Effector memory CD4-positive, alpha-beta T cell (primary cell): ENCODE data around the gene MLIP.

ENCODE experiments used
- DNase-seq, 3 donors: peaks; one replicate each; pipeline ENCODE4 v3.0.0-alpha.2; 2020
- H3K27ac ChIP-seq: 2 replicates; pipeline ENCODE4 v1.7.0; 2013; ENCODE audit warnings: mild to moderate bottlenecking, low read length, moderate library complexity; ENCODE audit not compliant: insufficient read depth, poor library complexity, severe bottlenecking
- H3K27me3 ChIP-seq: replicated peaks from 2 replicates; pipeline ENCODE4 v1.7.0; 2013; ENCODE audit warnings: mild to moderate bottlenecking, low read length; ENCODE audit not compliant: insufficient read depth, control insufficient read depth, poor library complexity, severe bottlenecking
- H3K36me3 ChIP-seq: 2 replicates; pipeline ENCODE4 v1.7.0; 2013; ENCODE audit warnings: mild to moderate bottlenecking, low read length, moderate library complexity; ENCODE audit not compliant: control insufficient read depth, insufficient read depth
- H3K4me1 ChIP-seq: 2 replicates; pipeline ENCODE4 v1.7.0; 2013; ENCODE audit warnings: low read length, mild to moderate bottlenecking; ENCODE audit not compliant: control insufficient read depth, insufficient read depth, poor library complexity, severe bottlenecking
- H3K4me3 ChIP-seq: 2 replicates; pipeline ENCODE4 v1.7.0; 2013; ENCODE audit warnings: low read length, low read depth, mild to moderate bottlenecking; ENCODE audit not compliant: insufficient read depth, poor library complexity, severe bottlenecking
- H3K9me3 ChIP-seq: 2 replicates; pipeline ENCODE4 v1.7.0; 2013; ENCODE audit warnings: mild to moderate bottlenecking, low read length, moderate library complexity; ENCODE audit not compliant: control insufficient read depth

MLIP gene

GRCh38 chr6:54284161-54284860 is 173.1 kb downstream of the MLIP start:
- Histone ChIP-seq H3K4me1 (no peaks in the 10 kb centered on the region), H3K9me3 (no peaks in the 10 kb centered on the region), H3K36me3 (no peaks in the 10 kb centered on the region), H3K27ac (no peak overlapping the region), H3K4me3 (no peak overlapping the region), H3K27me3 (no peaks in the 10 kb centered on the region)
- no peak for DNase-seq

GRCh38 chr6:54285595-54285994 is 174.4 kb downstream of the MLIP start:
- no peaks in the 10 kb centered on the region for H3K4me1 ChIP-seq
- no peak for DNase-seq
- H3K36me3 ChIP-seq: no peaks in the 10 kb centered on the region

GRCh38 chr6:54286141-54286540 is 174.9 kb downstream of the MLIP start:
- H3K4me3 ChIP-seq: no peak overlapping the region
- H3K9me3 ChIP-seq: no peaks in the 10 kb centered on the region
- no peaks in the 10 kb centered on the region for H3K27me3 ChIP-seq
- no peaks in the 10 kb centered on the region for H3K4me1 ChIP-seq
- H3K27ac ChIP-seq: no peak overlapping the region
- no peak for DNase-seq
- H3K36me3 ChIP-seq: no peaks in the 10 kb centered on the region

More at GRCh38 chr6:54285595-54285994, 174.4 kb downstream of the MLIP start:
- Histone ChIP-seq H3K9me3 (no peaks in the 10 kb centered on the region), H3K27me3 (no peaks in the 10 kb centered on the region), H3K4me3 (no peak overlapping the region), H3K27ac (no peak overlapping the region)

- Histone ChIP-seq H3K27ac (no peak overlapping the region), H3K4me1 (no peaks in the 10 kb centered on the region), H3K36me3 (no peaks in the 10 kb centered on the region), H3K4me3 (no peak overlapping the region), H3K9me3 (no peaks in the 10 kb centered on the region), H3K27me3 (no peaks in the 10 kb centered on the region)
- DNase-seq: no peak
These were observed 177.2 kb downstream of the MLIP start for GRCh38 chr6:54288474-54288873.

- Histone ChIP-seq H3K36me3 (no peaks in the 10 kb centered on the region), H3K9me3 (no peaks in the 10 kb centered on the region), H3K4me1 (no peaks in the 10 kb centered on the region), H3K27me3 (no peaks in the 10 kb centered on the region), H3K27ac (no peak overlapping the region), H3K4me3 (no peak overlapping the region)
- no peak for DNase-seq
These were observed 178.2 kb downstream of the MLIP start for GRCh38 chr6:54289426-54289825.

GRCh38 chr6:54291146-54291545 is 179.9 kb downstream of the MLIP start:
- no peaks in the 10 kb centered on the region for H3K27me3 ChIP-seq
- H3K36me3 ChIP-seq: no peaks in the 10 kb centered on the region
- no peak overlapping the region for H3K4me3 ChIP-seq
- H3K9me3 ChIP-seq: no peaks in the 10 kb centered on the region
- no peak for DNase-seq
- H3K27ac ChIP-seq: no peak overlapping the region
- H3K4me1 ChIP-seq: no peaks in the 10 kb centered on the region

GRCh38 chr6:54291738-54292137 is 180.5 kb downstream of the MLIP start:
- no peak overlapping the region for H3K4me3 ChIP-seq
- DNase-seq: no peak
- no peak overlapping the region for H3K27ac ChIP-seq
- no peaks in the 10 kb centered on the region for H3K36me3 ChIP-seq
- no peaks in the 10 kb centered on the region for H3K27me3 ChIP-seq
- H3K9me3 ChIP-seq: no peaks in the 10 kb centered on the region
- H3K4me1 ChIP-seq: no peaks in the 10 kb centered on the region

- Histone ChIP-seq H3K36me3 (no peaks in the 10 kb centered on the region), H3K27ac (no peak overlapping the region), H3K27me3 (no peaks in the 10 kb centered on the region), H3K9me3 (no peaks in the 10 kb centered on the region), H3K4me1 (no peaks in the 10 kb centered on the region), H3K4me3 (no peak overlapping the region)
- DNase-seq: no peak
These were observed 183.8 kb downstream of the MLIP start for GRCh38 chr6:54294965-54295532.

GRCh38 chr6:54299542-54300269 is 188.5 kb downstream of the MLIP start:
- Histone ChIP-seq H3K36me3 (no peaks in the 10 kb centered on the region), H3K4me1 (no peaks in the 10 kb centered on the region), H3K27me3 (no peaks in the 10 kb centered on the region), H3K27ac (no peak overlapping the region), H3K4me3 (no peak overlapping the region), H3K9me3 (no peaks in the 10 kb centered on the region)
- no peak for DNase-seq

- H3K4me3 ChIP-seq: no peak overlapping the region
- no peak overlapping the region for H3K27ac ChIP-seq
- no peaks in the 10 kb centered on the region for H3K9me3 ChIP-seq
- DNase-seq: no peak
- no peaks in the 10 kb centered on the region for H3K36me3 ChIP-seq
- no peaks in the 10 kb centered on the region for H3K4me1 ChIP-seq
- no peaks in the 10 kb centered on the region for H3K27me3 ChIP-seq
These were observed 190.5 kb downstream of the MLIP start for GRCh38 chr6:54301770-54302169.
